GM12865 (cell line): Measurements from ENCODE around the gene ELMO1.

Experiments used
- DNase-seq: peaks from one replicate; pipeline ENCODE4 v3.0.0; 2010; ENCODE audit warnings: low read depth
- H3K4me3 ChIP-seq: 2 replicates; pipeline ENCODE4 v1.5.1; 2011; ENCODE audit warnings: mild to moderate bottlenecking, low read depth, low read length, control low read depth
- TF ChIP-seq, protein P1 (sequence below): IDR thresholded peaks from 2 replicates; pipeline ENCODE4 v1.5.1; 2011; ENCODE audit warnings: low read length, control low read depth, low read depth, inconsistent platforms; ENCODE audit not compliant: insufficient read depth; ENCODE audit errors: missing control alignments

The ELMO1 gene

DNA sequence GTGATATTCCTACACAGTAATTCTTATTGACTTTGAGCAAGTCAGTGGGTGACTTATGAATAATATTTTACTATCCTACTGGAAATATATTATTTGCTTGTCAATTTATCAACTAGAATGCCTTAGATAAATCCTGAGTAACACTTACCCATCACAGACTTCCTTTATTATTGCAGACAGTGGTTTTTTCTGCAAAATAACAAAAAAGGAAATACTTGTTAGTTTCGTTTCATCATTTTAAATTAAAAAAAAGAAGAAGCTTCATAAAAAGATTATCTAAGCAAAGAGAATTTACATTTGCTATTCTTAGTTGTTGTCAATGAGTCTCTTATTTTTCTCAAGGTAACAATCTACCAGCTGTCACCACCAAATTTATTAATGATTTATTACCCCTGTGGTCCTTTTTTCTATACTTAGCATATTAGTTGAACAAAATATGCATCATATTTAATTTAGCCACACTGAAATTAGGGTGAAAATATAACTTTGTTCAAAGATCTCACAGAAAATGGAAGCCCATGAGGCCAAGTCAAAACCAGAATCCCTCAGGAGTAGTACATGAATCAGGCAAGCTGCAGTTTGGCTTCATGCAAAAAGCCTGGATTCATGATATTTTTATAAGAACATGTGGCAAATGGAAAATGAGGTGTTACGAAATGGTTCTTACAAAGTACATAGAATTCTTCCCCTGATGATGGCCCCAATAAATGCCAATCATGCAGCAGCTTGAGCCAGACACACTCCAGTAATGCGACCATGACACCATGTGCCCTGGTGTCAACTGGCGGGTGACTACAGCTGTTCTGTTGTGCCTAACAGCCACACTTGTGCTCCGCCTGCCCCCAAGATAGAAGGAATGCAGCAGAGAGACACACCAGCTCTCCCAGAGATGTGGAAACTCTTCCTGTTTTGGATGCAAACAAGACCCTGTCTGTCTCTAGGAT lies 132.6 kb downstream of the ELMO1 start:
- no peak for DNase-seq
- TF ChIP-seq, protein P1, sequence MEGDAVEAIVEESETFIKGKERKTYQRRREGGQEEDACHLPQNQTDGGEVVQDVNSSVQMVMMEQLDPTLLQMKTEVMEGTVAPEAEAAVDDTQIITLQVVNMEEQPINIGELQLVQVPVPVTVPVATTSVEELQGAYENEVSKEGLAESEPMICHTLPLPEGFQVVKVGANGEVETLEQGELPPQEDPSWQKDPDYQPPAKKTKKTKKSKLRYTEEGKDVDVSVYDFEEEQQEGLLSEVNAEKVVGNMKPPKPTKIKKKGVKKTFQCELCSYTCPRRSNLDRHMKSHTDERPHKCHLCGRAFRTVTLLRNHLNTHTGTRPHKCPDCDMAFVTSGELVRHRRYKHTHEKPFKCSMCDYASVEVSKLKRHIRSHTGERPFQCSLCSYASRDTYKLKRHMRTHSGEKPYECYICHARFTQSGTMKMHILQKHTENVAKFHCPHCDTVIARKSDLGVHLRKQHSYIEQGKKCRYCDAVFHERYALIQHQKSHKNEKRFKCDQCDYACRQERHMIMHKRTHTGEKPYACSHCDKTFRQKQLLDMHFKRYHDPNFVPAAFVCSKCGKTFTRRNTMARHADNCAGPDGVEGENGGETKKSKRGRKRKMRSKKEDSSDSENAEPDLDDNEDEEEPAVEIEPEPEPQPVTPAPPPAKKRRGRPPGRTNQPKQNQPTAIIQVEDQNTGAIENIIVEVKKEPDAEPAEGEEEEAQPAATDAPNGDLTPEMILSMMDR = no peak
- no peak overlapping the region for H3K4me3 ChIP-seq

DNA sequence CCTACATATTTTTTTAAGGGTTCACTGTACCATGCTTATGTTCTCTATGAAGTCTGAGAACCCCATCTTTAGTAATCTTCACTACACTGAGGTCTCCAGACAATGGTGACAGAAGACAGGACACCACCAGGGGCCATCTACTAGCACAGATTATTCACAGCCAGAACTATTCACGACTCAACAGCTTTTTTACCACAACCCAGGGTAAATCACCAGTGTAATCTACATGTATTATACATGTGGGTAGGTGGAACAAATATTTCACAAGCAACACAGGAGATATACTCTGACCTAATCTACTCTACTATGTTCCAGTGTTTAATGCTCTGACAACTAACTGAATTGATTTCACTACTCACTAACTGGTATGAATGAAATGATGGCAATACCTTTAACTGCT lies 136.1 kb downstream of the ELMO1 start:
- DNase-seq = no peak
- TF ChIP-seq, protein P1 = no peak

DNA sequence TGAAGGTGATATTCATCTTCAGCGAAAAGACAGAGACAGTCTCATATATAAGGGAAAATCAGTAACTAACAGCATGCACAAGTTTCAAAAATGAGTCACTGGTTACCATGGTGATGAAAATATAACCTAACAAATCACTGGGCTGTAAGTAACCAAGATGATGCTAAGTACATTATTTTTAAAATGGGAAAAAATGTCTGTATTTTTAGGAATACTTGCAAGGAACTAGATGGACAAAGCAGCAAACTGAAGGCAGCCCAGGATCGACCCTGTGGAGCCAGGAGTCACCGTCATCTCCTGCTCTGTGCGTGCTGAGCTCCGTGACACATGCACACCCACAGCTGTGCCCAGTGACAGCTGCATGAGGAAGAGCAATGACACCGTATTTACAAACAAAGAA lies 137.3 kb downstream of the ELMO1 start:
- TF ChIP-seq, protein P1 = no peak
- no peak for DNase-seq
- H3K4me3 ChIP-seq = no peak overlapping the region

More for the DNA sequence above, 136.1 kb downstream of the ELMO1 start:
- no peak overlapping the region for H3K4me3 ChIP-seq

DNA sequence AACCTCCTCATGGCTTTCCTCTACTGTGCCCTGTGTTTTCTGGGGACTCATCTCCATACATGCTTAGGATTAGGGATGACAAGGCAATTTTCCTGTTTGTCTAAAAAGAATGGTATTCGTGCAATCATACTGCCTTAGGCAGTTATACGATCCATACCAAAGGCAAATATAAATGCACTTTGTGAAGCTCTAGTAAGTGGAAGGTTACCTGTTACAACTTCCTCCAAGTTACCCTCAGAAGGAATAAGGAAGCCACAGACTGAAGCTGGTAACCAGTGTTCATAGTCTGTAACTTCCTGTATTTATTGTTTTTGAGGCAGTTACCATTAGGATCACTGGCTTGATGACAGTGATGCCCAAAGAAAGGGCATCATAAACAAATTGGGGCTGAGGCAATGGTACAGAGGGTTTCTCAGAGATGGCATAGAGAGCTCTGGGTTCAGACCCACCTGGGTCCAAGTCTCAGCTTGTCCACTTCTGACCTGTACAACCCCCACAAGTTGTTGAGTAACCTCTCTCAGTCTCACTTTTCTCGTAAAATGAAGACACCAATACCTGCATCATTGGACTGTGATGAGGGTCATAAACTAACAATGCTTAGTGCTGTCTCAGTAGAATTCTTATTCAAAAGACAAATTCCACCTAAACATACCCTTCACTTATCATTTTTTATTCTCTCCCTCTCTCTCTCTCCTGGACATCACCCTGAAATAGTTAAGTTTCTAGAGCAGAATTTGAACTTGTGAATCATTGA lies 138.2 kb downstream of the ELMO1 start:
- DNase-seq = no peak
- TF ChIP-seq, protein P1 = no peak
- H3K4me3 ChIP-seq = no peak overlapping the region

DNA sequence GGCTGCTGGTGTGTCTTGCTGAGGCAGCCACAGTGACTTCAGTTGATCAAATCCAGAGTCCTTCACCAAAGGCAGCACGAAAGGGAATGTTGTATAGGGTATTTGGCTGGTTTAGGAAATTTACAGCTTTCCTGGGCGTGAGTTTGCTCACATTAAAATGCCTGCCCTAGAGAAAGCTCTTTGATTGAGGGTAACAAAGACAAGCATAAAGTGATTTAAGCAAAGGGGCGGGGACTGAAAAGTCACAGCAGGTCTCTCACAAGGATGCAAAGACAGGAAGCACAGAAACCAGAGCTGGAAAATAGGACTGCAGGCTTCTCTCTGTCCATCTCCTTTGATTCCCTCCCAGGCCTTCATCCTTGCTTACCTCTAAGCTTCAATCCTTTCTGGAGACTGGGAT lies 139.2 kb downstream of the ELMO1 start:
- TF ChIP-seq, protein P1 = no peak
- no peak for DNase-seq
- no peak overlapping the region for H3K4me3 ChIP-seq

DNA sequence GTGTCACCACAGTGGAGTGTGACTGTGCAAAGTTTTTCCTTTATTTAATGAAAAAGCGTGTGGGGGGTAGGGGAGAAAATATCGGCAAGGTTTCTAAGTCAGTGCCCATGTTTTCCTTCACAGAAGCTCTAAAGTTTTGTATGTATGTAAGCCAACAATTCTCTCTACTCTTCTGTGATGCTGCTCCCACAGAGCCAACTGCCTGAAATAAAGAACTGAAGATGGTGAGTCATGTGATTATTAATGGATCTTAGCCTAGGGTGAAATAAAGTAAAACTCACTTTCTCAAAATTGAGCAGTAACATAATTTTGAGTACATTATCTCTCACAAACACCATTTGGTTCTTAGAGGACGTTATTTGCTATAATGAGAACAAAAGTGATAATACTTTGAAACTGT lies 143.7 kb downstream of the ELMO1 start:
- TF ChIP-seq, protein P1 = no peak
- no peak overlapping the region for H3K4me3 ChIP-seq
- no peak for DNase-seq
